ENCODE data around the gene NAPSA. TPM values are rescaled to one million over a fixed set of nuclear protein-coding genes. Genes with fewer than 3 reads are reported as not detected.

Gene NAPSA
- polyA plus RNA-seq, 1 donor (not counting 4 experiments of a cell fraction or from before 2014, with no cell fraction given), result 0.94 TPM

DNA sequence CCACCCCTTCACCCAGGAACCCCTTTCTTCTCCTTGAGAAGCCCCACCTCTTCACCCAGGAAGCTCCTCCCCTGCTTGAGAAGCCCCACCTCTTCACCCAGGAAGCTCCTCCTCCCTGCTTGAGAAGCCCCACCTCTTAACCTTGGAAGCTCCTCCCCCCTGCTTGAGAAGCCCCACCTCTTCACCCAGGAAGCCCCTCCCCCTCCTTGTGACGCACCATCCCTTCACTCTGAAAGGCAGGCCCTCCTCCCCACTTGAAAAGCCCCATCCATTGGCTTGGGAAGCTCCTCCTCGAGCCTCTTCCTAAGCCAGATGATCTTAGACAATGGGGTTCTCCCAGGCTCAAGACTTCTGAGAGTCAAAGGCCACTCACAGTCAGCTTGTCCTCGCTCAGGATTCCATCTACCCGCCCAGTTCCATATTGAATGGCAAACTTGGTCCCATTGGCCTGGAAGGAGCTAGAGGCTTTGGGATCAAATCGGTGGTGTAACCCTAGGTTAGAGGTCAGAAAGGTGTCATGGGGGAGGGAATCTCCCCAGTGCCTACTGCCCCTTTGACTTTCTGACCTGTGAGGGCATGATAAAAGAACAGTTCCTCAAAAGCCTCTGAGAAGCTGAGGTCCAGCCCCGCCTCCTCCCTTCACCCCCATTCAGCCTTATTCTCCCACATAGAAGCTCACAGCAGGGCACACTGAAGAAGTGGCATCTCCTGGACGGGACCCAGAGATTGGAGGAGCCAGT, 4.0 kb downstream of the NAPSA start:
- Histone ChIP-seq H3K79me2 (ENCODE audit: control insufficient read depth, insufficient read depth, low read length) (no peaks in the 10 kb centered on the region), H3K9ac (ENCODE audit: control insufficient read depth, extremely low read depth, insufficient read depth, low read length) (no peak overlapping the region), H3K9me3 (ENCODE audit: control insufficient read depth, low read depth, low read length) (no peaks in the 10 kb centered on the region), H3K4me3 (ENCODE audit: control insufficient read depth in 2 of 3, extremely low read depth in 1 of 3, insufficient read depth in 2 of 3, low read depth in 1 of 3, low read length in 3 of 3) (no peak overlapping the region), H4K20me1 (ENCODE audit: control insufficient read depth, extremely low read depth, insufficient read depth, low read length) (no peaks in the 10 kb centered on the region), H3K4me1 (ENCODE audit: control insufficient read depth, extremely low read depth, insufficient read depth, low read length) (peaks cover 3% of the 10 kb centered on the region), H2AFZ (ENCODE audit: control insufficient read depth, low read length) (no peak overlapping the region), H3K4me2 (ENCODE audit: control insufficient read depth, extremely low read depth, insufficient read depth, low read depth, low read length) (no peak overlapping the region), H3K9me1 (ENCODE audit: control insufficient read depth, extremely low read depth, insufficient read depth, low read length) (no peaks in the 10 kb centered on the region), H3K27me3 (ENCODE audit: control insufficient read depth, extremely low read depth, insufficient read depth, low read length) (peaks cover 4% of the 10 kb centered on the region), H3K27ac (ENCODE audit: control insufficient read depth, insufficient read depth, low read length) (no peak overlapping the region), H3K36me3 (ENCODE audit: control insufficient read depth in 2 of 2, extremely low read depth in 1 of 2, insufficient read depth in 2 of 2, low read length in 2 of 2) (no peaks in the 10 kb centered on the region)
- DNase-seq (ENCODE audit: low read depth, low spot score), result no peak
- TF ChIP-seq, protein P1, sequence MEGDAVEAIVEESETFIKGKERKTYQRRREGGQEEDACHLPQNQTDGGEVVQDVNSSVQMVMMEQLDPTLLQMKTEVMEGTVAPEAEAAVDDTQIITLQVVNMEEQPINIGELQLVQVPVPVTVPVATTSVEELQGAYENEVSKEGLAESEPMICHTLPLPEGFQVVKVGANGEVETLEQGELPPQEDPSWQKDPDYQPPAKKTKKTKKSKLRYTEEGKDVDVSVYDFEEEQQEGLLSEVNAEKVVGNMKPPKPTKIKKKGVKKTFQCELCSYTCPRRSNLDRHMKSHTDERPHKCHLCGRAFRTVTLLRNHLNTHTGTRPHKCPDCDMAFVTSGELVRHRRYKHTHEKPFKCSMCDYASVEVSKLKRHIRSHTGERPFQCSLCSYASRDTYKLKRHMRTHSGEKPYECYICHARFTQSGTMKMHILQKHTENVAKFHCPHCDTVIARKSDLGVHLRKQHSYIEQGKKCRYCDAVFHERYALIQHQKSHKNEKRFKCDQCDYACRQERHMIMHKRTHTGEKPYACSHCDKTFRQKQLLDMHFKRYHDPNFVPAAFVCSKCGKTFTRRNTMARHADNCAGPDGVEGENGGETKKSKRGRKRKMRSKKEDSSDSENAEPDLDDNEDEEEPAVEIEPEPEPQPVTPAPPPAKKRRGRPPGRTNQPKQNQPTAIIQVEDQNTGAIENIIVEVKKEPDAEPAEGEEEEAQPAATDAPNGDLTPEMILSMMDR (optimal IDR thresholded peaks at IDR 0.05 in 1 of 3, IDR thresholded peaks at IDR 0.05 in 1 of 3, conservative IDR thresholded peaks at IDR 0.05 in 1 of 3; ENCODE audit: extremely low read depth in 1 of 3, insufficient read depth in 2 of 3, low read length in 3 of 3), result no peak
- no peak for TF ChIP-seq EZH2 (IDR thresholded peaks at IDR 0.05; ENCODE audit: low read length)
- dilution Hi-C loops (cut with MboI; ENCODE audit: extremely low pct_ligation_motif_present, low sequenced_read_pairs), result no loop called here
- FAIRE-seq, result no peak

DNA sequence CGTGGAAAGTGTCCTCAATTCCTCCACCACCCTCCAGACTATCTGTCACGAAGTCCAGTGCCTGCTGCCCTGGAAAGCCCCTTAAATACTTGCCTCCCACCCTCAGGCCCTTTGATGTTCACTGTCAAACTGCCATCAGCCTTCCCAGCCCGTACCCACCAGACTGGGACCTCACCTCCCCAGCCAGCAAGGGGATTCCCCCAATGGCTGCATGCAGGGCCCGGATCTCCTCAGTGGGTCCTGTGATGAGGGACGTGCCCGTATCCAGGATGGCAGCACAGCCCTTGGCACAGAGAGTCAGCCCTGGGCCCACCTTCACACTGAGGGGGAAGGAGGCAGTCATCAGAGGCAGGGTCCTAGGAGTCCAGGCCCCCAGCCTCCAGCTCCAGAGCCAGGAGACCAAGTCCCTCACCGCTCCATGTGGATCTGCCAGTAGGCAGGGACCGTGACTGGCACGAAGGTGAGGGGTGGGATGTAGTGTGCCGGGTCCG, 6.1 kb downstream of the NAPSA start:
- TF ChIP-seq, protein P1 (optimal IDR thresholded peaks at IDR 0.05 in 1 of 3, IDR thresholded peaks at IDR 0.05 in 1 of 3, conservative IDR thresholded peaks at IDR 0.05 in 1 of 3; ENCODE audit: extremely low read depth in 1 of 3, insufficient read depth in 2 of 3, low read length in 3 of 3), result no peak
- no peak for TF ChIP-seq EZH2 (IDR thresholded peaks at IDR 0.05; ENCODE audit: low read length)
- Histone ChIP-seq H3K4me2 (ENCODE audit: control insufficient read depth, extremely low read depth, insufficient read depth, low read depth, low read length) (no peak overlapping the region), H3K9me3 (ENCODE audit: control insufficient read depth, low read depth, low read length) (no peaks in the 10 kb centered on the region), H4K20me1 (ENCODE audit: control insufficient read depth, extremely low read depth, insufficient read depth, low read length) (no peaks in the 10 kb centered on the region), H3K4me1 (ENCODE audit: control insufficient read depth, extremely low read depth, insufficient read depth, low read length) (peaks cover 3% of the 10 kb centered on the region), H3K27me3 (ENCODE audit: control insufficient read depth, extremely low read depth, insufficient read depth, low read length) (peaks cover 4% of the 10 kb centered on the region), H3K4me3 (ENCODE audit: control insufficient read depth in 2 of 3, extremely low read depth in 1 of 3, insufficient read depth in 2 of 3, low read depth in 1 of 3, low read length in 3 of 3) (no peak overlapping the region), H3K79me2 (ENCODE audit: control insufficient read depth, insufficient read depth, low read length) (no peaks in the 10 kb centered on the region), H3K27ac (ENCODE audit: control insufficient read depth, insufficient read depth, low read length) (no peak overlapping the region), H3K9ac (ENCODE audit: control insufficient read depth, extremely low read depth, insufficient read depth, low read length) (no peak overlapping the region), H2AFZ (ENCODE audit: control insufficient read depth, low read length) (no peak overlapping the region), H3K9me1 (ENCODE audit: control insufficient read depth, extremely low read depth, insufficient read depth, low read length) (no peaks in the 10 kb centered on the region), H3K36me3 (ENCODE audit: control insufficient read depth in 2 of 2, extremely low read depth in 1 of 2, insufficient read depth in 2 of 2, low read length in 2 of 2) (no peaks in the 10 kb centered on the region)
- dilution Hi-C loops (cut with MboI; ENCODE audit: extremely low pct_ligation_motif_present, low sequenced_read_pairs), result no loop called here
- FAIRE-seq, result no peak
- no peak for DNase-seq (ENCODE audit: low read depth, low spot score)
